Measurements from ENCODE around the gene ABRACL.

The ABRACL gene

GRCh38 chr6:139013185-139013800 lies 15.3 kb upstream of the ABRACL start:
- no peak overlapping the region for H3K27ac ChIP-seq (replicated peaks)
- H3K27me3 ChIP-seq (ENCODE audit: insufficient read depth, poor library complexity, severe bottlenecking) = no peaks in the 10 kb centered on the region
- no peak for DNase-seq (ENCODE audit: low read depth in 1 of 2, low spot score in 1 of 2)
- TF ChIP-seq GABPA (IDR thresholded peaks at IDR 0.05; ENCODE audit: low read depth) = no peak
- no peak for TF ChIP-seq POLR2AphosphoS5 (IDR thresholded peaks at IDR 0.05; ENCODE audit: low read depth)
- H3K4me3 ChIP-seq (replicated peaks; ENCODE audit: insufficient read depth, low read length) = no peak overlapping the region

- TF ChIP-seq REST (IDR thresholded peaks at IDR 0.05; ENCODE audit: insufficient replicate concordance, low read depth) = no peak
- TF ChIP-seq POLR2AphosphoS5 (IDR thresholded peaks at IDR 0.05; ENCODE audit: low read depth) = no peak
- TF ChIP-seq CTCF (IDR thresholded peaks at IDR 0.05; ENCODE audit: insufficient read depth, low read length) = no peak
- TF ChIP-seq SPI1 (IDR thresholded peaks at IDR 0.05; ENCODE audit: borderline replicate concordance, low read depth) = no peak
- Histone ChIP-seq H3K27ac (replicated peaks) (no peak overlapping the region), H3K4me3 (replicated peaks; ENCODE audit: insufficient read depth, low read length) (no peak overlapping the region), H3K27me3 (ENCODE audit: insufficient read depth, poor library complexity, severe bottlenecking) (no peaks in the 10 kb centered on the region)
- DNase-seq (ENCODE audit: low read depth in 1 of 2, low spot score in 1 of 2) = no peak
Observed at GRCh38 chr6:139014945-139015344, 13.6 kb upstream of the ABRACL start.

GRCh38 chr6:139016337-139017213 lies 12.0 kb upstream of the ABRACL start:
- DNase-seq (ENCODE audit: low read depth in 1 of 2, low spot score in 1 of 2) = peak in 1 of 2 experiments; percentile 61
- Histone ChIP-seq H3K27ac (replicated peaks) (no peak overlapping the region; the same call in 1 of the 2 replicates), H3K4me3 (replicated peaks; ENCODE audit: insufficient read depth, low read length) (no peak overlapping the region), H3K27me3 (ENCODE audit: insufficient read depth, poor library complexity, severe bottlenecking) (no peaks in the 10 kb centered on the region)
- TF ChIP-seq SPI1 (IDR thresholded peaks at IDR 0.05; ENCODE audit: borderline replicate concordance, low read depth) (peak; percentile 98), GABPA (IDR thresholded peaks at IDR 0.05; ENCODE audit: low read depth) (no peak), REST (IDR thresholded peaks at IDR 0.05; ENCODE audit: insufficient replicate concordance, low read depth) (no peak), CTCF (IDR thresholded peaks at IDR 0.05; ENCODE audit: insufficient read depth, low read length) (no peak), POLR2AphosphoS5 (IDR thresholded peaks at IDR 0.05; ENCODE audit: low read depth) (no peak)

- H3K27ac ChIP-seq (replicated peaks) = no peak overlapping the region
- H3K27me3 ChIP-seq (ENCODE audit: insufficient read depth, poor library complexity, severe bottlenecking) = no peaks in the 10 kb centered on the region
- no peak for TF ChIP-seq GABPA (IDR thresholded peaks at IDR 0.05; ENCODE audit: low read depth)
- no peak for TF ChIP-seq SPI1 (IDR thresholded peaks at IDR 0.05; ENCODE audit: borderline replicate concordance, low read depth)
- no peak for TF ChIP-seq CTCF (IDR thresholded peaks at IDR 0.05; ENCODE audit: insufficient read depth, low read length)
- no peak for TF ChIP-seq REST (IDR thresholded peaks at IDR 0.05; ENCODE audit: insufficient replicate concordance, low read depth)
- no peak for TF ChIP-seq POLR2AphosphoS5 (IDR thresholded peaks at IDR 0.05; ENCODE audit: low read depth)
- no peak overlapping the region for H3K4me3 ChIP-seq (replicated peaks; ENCODE audit: insufficient read depth, low read length)
- no peak for DNase-seq (ENCODE audit: low read depth in 1 of 2, low spot score in 1 of 2)
Observed at GRCh38 chr6:139017227-139017626, 11.3 kb upstream of the ABRACL start.
